ENCODE results near the gene C2CD4C. TPM values are rescaled to one million over a fixed set of nuclear protein-coding genes. Genes with fewer than 3 reads are reported as not detected.
"Not testable (repeated sequence)": the region's sequence is repeated elsewhere in the genome, so short reads cannot be mapped to it uniquely, and the experiment has no call there.

The C2CD4C gene
- total RNA-seq, 1 experiment from 2014 or later = 9.8 TPM

GRCh38 chr19:383922-384798, 24.8 kb downstream of the C2CD4C start (continued):
- TF ChIP-seq, protein P1, sequence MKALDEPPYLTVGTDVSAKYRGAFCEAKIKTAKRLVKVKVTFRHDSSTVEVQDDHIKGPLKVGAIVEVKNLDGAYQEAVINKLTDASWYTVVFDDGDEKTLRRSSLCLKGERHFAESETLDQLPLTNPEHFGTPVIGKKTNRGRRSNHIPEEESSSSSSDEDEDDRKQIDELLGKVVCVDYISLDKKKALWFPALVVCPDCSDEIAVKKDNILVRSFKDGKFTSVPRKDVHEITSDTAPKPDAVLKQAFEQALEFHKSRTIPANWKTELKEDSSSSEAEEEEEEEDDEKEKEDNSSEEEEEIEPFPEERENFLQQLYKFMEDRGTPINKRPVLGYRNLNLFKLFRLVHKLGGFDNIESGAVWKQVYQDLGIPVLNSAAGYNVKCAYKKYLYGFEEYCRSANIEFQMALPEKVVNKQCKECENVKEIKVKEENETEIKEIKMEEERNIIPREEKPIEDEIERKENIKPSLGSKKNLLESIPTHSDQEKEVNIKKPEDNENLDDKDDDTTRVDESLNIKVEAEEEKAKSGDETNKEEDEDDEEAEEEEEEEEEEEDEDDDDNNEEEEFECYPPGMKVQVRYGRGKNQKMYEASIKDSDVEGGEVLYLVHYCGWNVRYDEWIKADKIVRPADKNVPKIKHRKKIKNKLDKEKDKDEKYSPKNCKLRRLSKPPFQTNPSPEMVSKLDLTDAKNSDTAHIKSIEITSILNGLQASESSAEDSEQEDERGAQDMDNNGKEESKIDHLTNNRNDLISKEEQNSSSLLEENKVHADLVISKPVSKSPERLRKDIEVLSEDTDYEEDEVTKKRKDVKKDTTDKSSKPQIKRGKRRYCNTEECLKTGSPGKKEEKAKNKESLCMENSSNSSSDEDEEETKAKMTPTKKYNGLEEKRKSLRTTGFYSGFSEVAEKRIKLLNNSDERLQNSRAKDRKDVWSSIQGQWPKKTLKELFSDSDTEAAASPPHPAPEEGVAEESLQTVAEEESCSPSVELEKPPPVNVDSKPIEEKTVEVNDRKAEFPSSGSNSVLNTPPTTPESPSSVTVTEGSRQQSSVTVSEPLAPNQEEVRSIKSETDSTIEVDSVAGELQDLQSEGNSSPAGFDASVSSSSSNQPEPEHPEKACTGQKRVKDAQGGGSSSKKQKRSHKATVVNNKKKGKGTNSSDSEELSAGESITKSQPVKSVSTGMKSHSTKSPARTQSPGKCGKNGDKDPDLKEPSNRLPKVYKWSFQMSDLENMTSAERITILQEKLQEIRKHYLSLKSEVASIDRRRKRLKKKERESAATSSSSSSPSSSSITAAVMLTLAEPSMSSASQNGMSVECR (CRISPR knock-in tag; IDR thresholded peaks at IDR 0.05; ENCODE audit: borderline replicate concordance) = no peak
- no peak for TF ChIP-seq AFF4 (CRISPR knock-in tag; IDR thresholded peaks at IDR 0.05; ENCODE audit: borderline replicate concordance)
- no peak for TF ChIP-seq JAZF1 (CRISPR knock-in tag; IDR thresholded peaks at IDR 0.05)
- TF ChIP-seq ATF3 (CRISPR knock-in tag; conservative IDR thresholded peaks at IDR 0.05) = no peak

DNA sequence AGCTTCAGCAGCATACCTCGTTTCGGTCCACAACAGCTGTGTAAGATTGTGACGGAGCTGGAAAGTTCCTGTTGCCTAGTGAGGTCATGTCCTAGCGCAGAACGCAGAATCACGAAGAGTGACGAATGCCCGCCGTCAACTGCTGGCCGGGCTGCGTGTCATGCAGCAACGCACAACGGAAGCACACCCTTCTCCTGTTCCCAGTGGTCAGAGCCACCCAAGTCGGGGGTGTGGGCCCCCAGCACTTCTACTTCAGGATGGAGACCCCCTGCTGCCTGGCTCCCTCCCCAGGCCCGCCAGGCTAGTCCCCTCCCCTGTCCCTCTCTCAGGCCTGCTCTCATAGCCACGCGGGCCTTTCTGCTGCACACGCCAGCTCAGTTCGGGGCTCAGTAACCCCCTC, 25.9 kb downstream of the C2CD4C start:
- H3K36me3 Mint-ChIP-seq = peaks cover 2% of the 10 kb centered on the region; the same call in 1 of the 2 replicates
- TF ChIP-seq GABPB1 (CRISPR knock-in tag; IDR thresholded peaks at IDR 0.05) = no peak
- TF ChIP-seq, protein P2, sequence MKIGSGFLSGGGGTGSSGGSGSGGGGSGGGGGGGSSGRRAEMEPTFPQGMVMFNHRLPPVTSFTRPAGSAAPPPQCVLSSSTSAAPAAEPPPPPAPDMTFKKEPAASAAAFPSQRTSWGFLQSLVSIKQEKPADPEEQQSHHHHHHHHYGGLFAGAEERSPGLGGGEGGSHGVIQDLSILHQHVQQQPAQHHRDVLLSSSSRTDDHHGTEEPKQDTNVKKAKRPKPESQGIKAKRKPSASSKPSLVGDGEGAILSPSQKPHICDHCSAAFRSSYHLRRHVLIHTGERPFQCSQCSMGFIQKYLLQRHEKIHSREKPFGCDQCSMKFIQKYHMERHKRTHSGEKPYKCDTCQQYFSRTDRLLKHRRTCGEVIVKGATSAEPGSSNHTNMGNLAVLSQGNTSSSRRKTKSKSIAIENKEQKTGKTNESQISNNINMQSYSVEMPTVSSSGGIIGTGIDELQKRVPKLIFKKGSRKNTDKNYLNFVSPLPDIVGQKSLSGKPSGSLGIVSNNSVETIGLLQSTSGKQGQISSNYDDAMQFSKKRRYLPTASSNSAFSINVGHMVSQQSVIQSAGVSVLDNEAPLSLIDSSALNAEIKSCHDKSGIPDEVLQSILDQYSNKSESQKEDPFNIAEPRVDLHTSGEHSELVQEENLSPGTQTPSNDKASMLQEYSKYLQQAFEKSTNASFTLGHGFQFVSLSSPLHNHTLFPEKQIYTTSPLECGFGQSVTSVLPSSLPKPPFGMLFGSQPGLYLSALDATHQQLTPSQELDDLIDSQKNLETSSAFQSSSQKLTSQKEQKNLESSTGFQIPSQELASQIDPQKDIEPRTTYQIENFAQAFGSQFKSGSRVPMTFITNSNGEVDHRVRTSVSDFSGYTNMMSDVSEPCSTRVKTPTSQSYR (CRISPR knock-in tag; IDR thresholded peaks at IDR 0.05) = no peak
- no peak for TF ChIP-seq ZNF232 (CRISPR knock-in tag; IDR thresholded peaks at IDR 0.05)
- TF ChIP-seq ZNF671 (CRISPR knock-in tag; IDR thresholded peaks at IDR 0.05) = no peak
- TF ChIP-seq E2F4 (CRISPR knock-in tag; IDR thresholded peaks at IDR 0.05; ENCODE audit: borderline replicate concordance, low read depth) = no peak
- H3K9me3 Mint-ChIP-seq = peaks cover 8% of the 10 kb centered on the region
- H3K4me3 Mint-ChIP-seq = no peak overlapping the region
- H3K27me3 Mint-ChIP-seq (ENCODE audit: low read depth) = peaks cover 13% of the 10 kb centered on the region
- ATAC-seq (no peak), DNase-seq (ENCODE audit: low spot score) (no peak)
- ChIA-PET POLR2A (no interaction called here), CTCF (interaction anchor here (2.5 kb wide), 1 partner anchor 124 kb away, joined by 32 read pairs; the partner anchor contains the start of gene TPGS1)
- peaks cover 28% of the 10 kb centered on the region for H3K4me1 Mint-ChIP-seq
- no peak overlapping the region for H3K27ac Mint-ChIP-seq

GRCh38 chr19:382578-382977, 26.4 kb downstream of the C2CD4C start:
- CTCF ChIA-PET = interaction anchor here (2.5 kb wide), 1 partner anchor 124 kb away, joined by 32 read pairs; the partner anchor contains the start of gene TPGS1

DNA sequence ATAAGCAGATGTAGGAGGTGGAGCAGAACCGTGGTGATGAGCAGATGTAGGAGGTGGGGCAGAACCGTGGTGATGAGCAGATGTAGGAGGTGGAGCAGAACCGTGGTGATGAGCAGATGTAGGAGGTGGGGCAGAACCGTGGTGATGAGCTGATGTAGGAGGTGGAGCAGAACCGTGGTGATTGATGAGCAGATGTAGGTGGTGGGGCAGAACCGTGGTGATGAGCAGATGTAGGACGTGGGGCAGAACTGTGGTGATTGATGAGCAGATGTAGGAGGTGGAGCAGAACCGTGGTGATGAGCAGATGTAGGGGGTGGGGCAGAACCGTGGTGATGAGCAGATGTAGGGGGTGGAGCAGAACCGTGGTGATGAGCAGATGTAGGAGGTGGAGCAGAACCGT, 27.0 kb downstream of the C2CD4C start:
- H3K27me3 Mint-ChIP-seq (ENCODE audit: low read depth) = peaks cover 10% of the 10 kb centered on the region
- H3K36me3 Mint-ChIP-seq; POLR2A ChIA-PET; H3K9me3 Mint-ChIP-seq; DNase-seq (ENCODE audit: low spot score); H3K4me3 Mint-ChIP-seq; CTCF ChIA-PET; H3K27ac Mint-ChIP-seq; ATAC-seq: not testable (repeated sequence)
- H3K4me1 Mint-ChIP-seq = peaks cover 21% of the 10 kb centered on the region

More at GRCh38 chr19:382578-382977, 26.4 kb downstream of the C2CD4C start:
- peaks cover 13% of the 10 kb centered on the region for H3K27me3 Mint-ChIP-seq (ENCODE audit: low read depth)
- DNase-seq (ENCODE audit: low spot score); ATAC-seq; H3K4me3 Mint-ChIP-seq; H3K27ac Mint-ChIP-seq; H3K9me3 Mint-ChIP-seq; H3K36me3 Mint-ChIP-seq; POLR2A ChIA-PET: not testable (repeated sequence)
- H3K4me1 Mint-ChIP-seq = peaks cover 26% of the 10 kb centered on the region

- DNase-seq (ENCODE audit: low spot score); H3K27ac Mint-ChIP-seq; H3K9me3 Mint-ChIP-seq; CTCF ChIA-PET; POLR2A ChIA-PET; H3K4me3 Mint-ChIP-seq; ATAC-seq; H3K36me3 Mint-ChIP-seq: not testable (repeated sequence)
- H3K27me3 Mint-ChIP-seq (ENCODE audit: low read depth) = peaks cover 10% of the 10 kb centered on the region
- H3K4me1 Mint-ChIP-seq = peaks cover 12% of the 10 kb centered on the region
These were observed 28.2 kb downstream of the C2CD4C start for GRCh38 chr19:380618-381219.

Measured in WTC11 (cell line).